ENCODE data around the gene CRAMP1. TPM values are rescaled to one million over a fixed set of nuclear protein-coding genes. Genes with fewer than 3 reads are reported as not detected.

Gene CRAMP1
- total and polyA plus RNA-seq, 2 of the 8 experiments (the other 6 are each of a cell fraction or from before 2014, with no cell fraction given): 19.2 to 23.2 TPM

GRCh38 chr16:1610899-1611632 lies 1.1 kb upstream of the CRAMP1 start:
- Histone ChIP-seq H3K4me2 (ENCODE audit: insufficient read depth in 1 of 2, low read depth in 2 of 2, low read length in 2 of 2) (peak overlapping the region; percentile 63 to 84), H3K36me3 (ENCODE audit: control insufficient read depth in 2 of 4, insufficient read depth in 4 of 4, low read length in 3 of 4) (peaks cover 0 to 12% (median 5%) of the 10 kb centered on the region in 4 experiments; a peak in 4 of 8 replicates), H3K27me3 (replicated peaks in 1 of 4; ENCODE audit: control insufficient read depth in 3 of 4, extremely low read depth in 1 of 4, insufficient read depth in 3 of 4, low read length in 3 of 4) (peaks cover 0 to 10% (median 8%) of the 10 kb centered on the region in 4 experiments; a peak in 5 of 7 replicates), H2BK5ac (ENCODE audit: low read depth, low read length) (no peak overlapping the region; the same call in 1 of the 2 replicates), H2BK20ac (ENCODE audit: low read length) (no peak overlapping the region), H3K9me3 (ENCODE audit: insufficient read depth in 2 of 2, low read depth in 1 of 2, low read length in 1 of 2) (no peaks in the 10 kb centered on the region), H3K14ac (ENCODE audit: insufficient read length) (no peak overlapping the region), H4K5ac (ENCODE audit: insufficient read length, low read depth, low read length) (no peak overlapping the region), H3K18ac (ENCODE audit: extremely low read depth, low read length) (peak overlapping the region; percentile 83; the same call in 1 of the 2 replicates), H3K9ac (replicated peaks in 1 of 4; ENCODE audit: extremely low read depth in 1 of 4, low read depth in 3 of 4, low read length in 3 of 4) (peak overlapping the region; percentile 22 to 77 (median 40); a peak in 6 of 7 replicates), H3K4me1 (replicated peaks in 1 of 4; ENCODE audit: control insufficient read depth in 3 of 4, insufficient read depth in 4 of 4, low read length in 3 of 4) (peaks cover 3 to 13% (median 9%) of the 10 kb centered on the region in 4 experiments; a peak in 5 of 7 replicates), H3K4me3 (ENCODE audit: extremely low read depth in 1 of 4, insufficient read depth in 2 of 4, low read depth in 3 of 4, low read length in 4 of 4) (peak overlapping the region; percentile 41 to 74 (median 60)), H4K91ac (replicated peaks; ENCODE audit: insufficient read length, low read length) (no peak overlapping the region), H4K20me1 (replicated peaks in 1 of 2; ENCODE audit: control insufficient read depth in 1 of 2, insufficient read depth in 2 of 2, low read length in 2 of 2) (peaks cover 7 to 11% of the 10 kb centered on the region in 2 experiments), H3K23ac (ENCODE audit: insufficient read length) (no peak overlapping the region), H3K27ac (ENCODE audit: low read depth, low read length) (no peak overlapping the region), H3K56ac (replicated peaks; ENCODE audit: insufficient read length, low read depth, low read length) (peak overlapping the region; percentile 30), H2AFZ (ENCODE audit: low read length) (no peak overlapping the region), H3K23me2 (ENCODE audit: low read depth, low read length) (peaks cover 22% of the 10 kb centered on the region), H3K79me1 (ENCODE audit: low read depth, low read length) (peaks cover 6% of the 10 kb centered on the region), H2AK5ac (ENCODE audit: low read depth, low read length) (no peak overlapping the region), H2BK12ac (ENCODE audit: low read depth, low read length) (no peak overlapping the region), H3K4ac (replicated peaks; ENCODE audit: insufficient read length, low read depth, low read length) (no peak overlapping the region), H3K79me2 (ENCODE audit: control insufficient read depth in 1 of 2, insufficient read depth in 2 of 2, low read length in 2 of 2) (peaks cover 0 to 30% of the 10 kb centered on the region in 2 experiments; a peak in 2 of 4 replicates), H2BK15ac (ENCODE audit: low read length) (no peak overlapping the region), H4K8ac (ENCODE audit: extremely low read depth, insufficient read depth, low read length) (peak overlapping the region; percentile 80), H2BK120ac (replicated peaks; ENCODE audit: low read depth, low read length) (no peak overlapping the region)
- 19% methylated on average over 52 of the region's 60 CpGs; no CpG with 5 or more reads in 1 of the 2 experiments for WGBS, 2 experiments (ENCODE audit: extremely low coverage in 1 of 2, insufficient coverage in 1 of 2, insufficient read length in 1 of 2, insufficient replicate concordance in 2 of 2, low coverage in 1 of 2, low lambda C conversion rate in 2 of 2, missing lambda C conversion rate in 1 of 2)
- POLR2A ChIA-PET (ENCODE audit: partially characterized antibody): interaction anchor here (0.6 to 2.0 kb wide), 11 partner anchors 10 to 746 kb away, joined by 3 to 11 read pairs (median 3); partner anchors contain the start of genes JPT2, MAPK8IP3 and NME3
- no peak for DNase-seq (ENCODE audit: low read depth in 1 of 2, low spot score in 2 of 2)
- FAIRE-seq: no peak
- CTCF ChIA-PET (ENCODE audit: partially characterized antibody): no interaction called here
- TF ChIP-seq SP2 (IDR thresholded peaks at IDR 0.05; ENCODE audit: low read length) (no peak), FOSL1 (IDR thresholded peaks at IDR 0.05; ENCODE audit: insufficient read depth, low read depth, low read length) (no peak), RBBP5 (IDR thresholded peaks at IDR 0.05; ENCODE audit: borderline replicate concordance, low read depth, low read length) (no peak), SIN3A (conservative IDR thresholded peaks at IDR 0.05 in 1 of 2, IDR thresholded peaks at IDR 0.05 in 1 of 2; ENCODE audit: low read depth in 1 of 2, low read length in 2 of 2) (peak in 1 of 2 experiments; percentile 13; a peak in 1 of 4 replicates), MAX (IDR thresholded peaks at IDR 0.05) (peak; percentile 65; the same call in 1 of the 2 replicates), ASH2L (IDR thresholded peaks at IDR 0.05; ENCODE audit: low read length) (no peak), SUZ12 (IDR thresholded peaks at IDR 0.05; ENCODE audit: low read length) (no peak), NANOG (IDR thresholded peaks at IDR 0.05; ENCODE audit: insufficient read depth, low read depth, low read length, poor library complexity, severe bottlenecking) (no peak), TBP (IDR thresholded peaks at IDR 0.05; ENCODE audit: low read depth, low read length) (no peak), JUND (IDR thresholded peaks at IDR 0.05; ENCODE audit: low read length) (no peak), POLR2A (IDR thresholded peaks at IDR 0.05; ENCODE audit: control extremely low read depth in 1 of 2, low read depth in 2 of 2, low read length in 2 of 2) (no peak), YY1 (IDR thresholded peaks at IDR 0.05; ENCODE audit: low read depth, low read length) (no peak)
